DOHH2 (cell line): ENCODE measurements around the gene SLC7A14.

Experiments used
- H3F3A ChIP-seq: fragments of 200-600 bp; sonication (generic), shearing (Covaris generic); 2 replicates; pipeline ENCODE4 v1.6.0; 2016; ENCODE audit warnings: antibody characterized with exemption, mild to moderate bottlenecking; ENCODE audit not compliant: control insufficient read depth, insufficient read depth
- H3K27ac ChIP-seq: fragments of 200-600 bp; sonication (generic); 2 replicates; pipeline ENCODE4 v1.5.1; 2014; ENCODE audit warnings: low read depth, mild to moderate bottlenecking, low read length, moderate library complexity
- H3K27me3 ChIP-seq: fragments of 200-600 bp; sonication (generic); 2 replicates; pipeline ENCODE4 v1.6.1; 2014; ENCODE audit warnings: mild to moderate bottlenecking, low read length, mixed read lengths; ENCODE audit not compliant: control insufficient read depth
- H3K36me3 ChIP-seq: fragments of 200-600 bp; sonication (generic); 2 replicates; pipeline ENCODE4 v1.6.1; 2014; ENCODE audit warnings: mild to moderate bottlenecking, low read length, moderate library complexity, mixed read lengths; ENCODE audit not compliant: control insufficient read depth
- H3K4me1 ChIP-seq: fragments of 200-600 bp; sonication (generic); 2 replicates; pipeline ENCODE4 v1.6.1; 2014; ENCODE audit warnings: mild to moderate bottlenecking, low read length, mixed read lengths; ENCODE audit not compliant: control insufficient read depth
- H3K4me2 ChIP-seq: fragments of 200-600 bp; sonication (generic); 2 replicates; pipeline ENCODE4 v1.6.0; 2014; ENCODE audit warnings: mild to moderate bottlenecking, low read length, moderate library complexity
- H3K4me3 ChIP-seq: fragments of 200-600 bp; sonication (generic); 2 replicates; pipeline ENCODE4 v1.5.1; 2014; ENCODE audit warnings: mild to moderate bottlenecking, low read length, mixed read lengths
- H3K79me2 ChIP-seq: fragments of 200-600 bp; sonication (generic); 2 replicates; pipeline ENCODE4 v1.6.1; 2014; ENCODE audit warnings: mild to moderate bottlenecking, low read length, mixed read lengths; ENCODE audit not compliant: control insufficient read depth
- H3K9me2 ChIP-seq: fragments of 200-600 bp; sonication (generic); replicated peaks from 2 replicates; pipeline ENCODE4 v1.6.1; 2014; ENCODE audit warnings: mild to moderate bottlenecking, low read length, mixed read lengths; ENCODE audit not compliant: control insufficient read depth
- H3K9me3 ChIP-seq: fragments of 200-600 bp; sonication (generic); 2 replicates; pipeline ENCODE4 v1.6.1; 2014; ENCODE audit warnings: antibody characterized with exemption, low read length, mixed read lengths; ENCODE audit not compliant: control insufficient read depth, insufficient read depth
- H4K20me1 ChIP-seq: fragments of 200-600 bp; sonication (generic); 2 replicates; pipeline ENCODE4 v1.6.0; 2014; ENCODE audit warnings: low read depth, mild to moderate bottlenecking, antibody characterized with exemption, low read length, moderate library complexity; ENCODE audit not compliant: control insufficient read depth, insufficient read depth
- CTCF ChIP-seq: fragments of 200-600 bp; sonication (generic); IDR thresholded peaks from one replicate; pipeline ENCODE4 v1.5.1; 2014; ENCODE audit warnings: antibody characterized with exemption, mild to moderate bottlenecking, low read depth, low read length; ENCODE audit not compliant: poor library complexity, severe bottlenecking
- EZH2phosphoT487 ChIP-seq: fragments of 200-600 bp; sonication (generic); IDR thresholded peaks from 2 replicates; pipeline ENCODE4 v1.6.1; 2017; ENCODE audit warnings: borderline replicate concordance, mild to moderate bottlenecking, antibody characterized with exemption, low read length, moderate library complexity, mixed read lengths

SLC7A14 gene

GRCh38 chr3:170431054-170431453, 154.8 kb downstream of the SLC7A14 start:
- Histone ChIP-seq H3K27me3 (peaks cover 4% of the 10 kb centered on the region; the same call in 1 of the 2 replicates), H3K79me2 (no peaks in the 10 kb centered on the region), H4K20me1 (no peaks in the 10 kb centered on the region), H3K4me3 (no peak overlapping the region), H3K4me1 (no peaks in the 10 kb centered on the region), H3K36me3 (no peaks in the 10 kb centered on the region), H3K27ac (no peak overlapping the region), H3K9me2 (no peaks in the 10 kb centered on the region), H3K4me2 (no peak overlapping the region), H3F3A (no peaks in the 10 kb centered on the region), H3K9me3 (no peaks in the 10 kb centered on the region)
- TF ChIP-seq EZH2phosphoT487, result no peak
- no peak for TF ChIP-seq CTCF

GRCh38 chr3:170429050-170429449, 156.8 kb downstream of the SLC7A14 start:
- Histone ChIP-seq H3K9me2 (no peaks in the 10 kb centered on the region), H3K9me3 (no peaks in the 10 kb centered on the region), H3K27me3 (peaks cover 4% of the 10 kb centered on the region; the same call in 1 of the 2 replicates), H4K20me1 (no peaks in the 10 kb centered on the region), H3K27ac (no peak overlapping the region), H3K4me3 (no peak overlapping the region), H3F3A (no peaks in the 10 kb centered on the region), H3K79me2 (no peaks in the 10 kb centered on the region), H3K36me3 (no peaks in the 10 kb centered on the region), H3K4me2 (no peak overlapping the region), H3K4me1 (no peaks in the 10 kb centered on the region)
- no peak for TF ChIP-seq EZH2phosphoT487
- TF ChIP-seq CTCF, result no peak

- Histone ChIP-seq H3K4me2 (no peak overlapping the region), H3K36me3 (no peaks in the 10 kb centered on the region), H3K79me2 (no peaks in the 10 kb centered on the region)
Measured at GRCh38 chr3:170428095-170428494, 157.8 kb downstream of the SLC7A14 start.

More at GRCh38 chr3:170428095-170428494, 157.8 kb downstream of the SLC7A14 start:
- Histone ChIP-seq H3K9me2 (no peaks in the 10 kb centered on the region), H3F3A (no peaks in the 10 kb centered on the region), H3K9me3 (no peaks in the 10 kb centered on the region), H3K4me1 (no peaks in the 10 kb centered on the region), H4K20me1 (no peaks in the 10 kb centered on the region), H3K27me3 (peaks cover 4% of the 10 kb centered on the region; the same call in 1 of the 2 replicates), H3K4me3 (no peak overlapping the region), H3K27ac (no peak overlapping the region)
- TF ChIP-seq CTCF (no peak), EZH2phosphoT487 (no peak)
